ENCODE measurements around the gene OSBPL6. TPM values are rescaled to one million over a fixed set of nuclear protein-coding genes. Genes with fewer than 3 reads are reported as not detected.

The OSBPL6 gene
- total RNA-seq, 1 experiment from 2014 or later: 43.1 TPM

DNA sequence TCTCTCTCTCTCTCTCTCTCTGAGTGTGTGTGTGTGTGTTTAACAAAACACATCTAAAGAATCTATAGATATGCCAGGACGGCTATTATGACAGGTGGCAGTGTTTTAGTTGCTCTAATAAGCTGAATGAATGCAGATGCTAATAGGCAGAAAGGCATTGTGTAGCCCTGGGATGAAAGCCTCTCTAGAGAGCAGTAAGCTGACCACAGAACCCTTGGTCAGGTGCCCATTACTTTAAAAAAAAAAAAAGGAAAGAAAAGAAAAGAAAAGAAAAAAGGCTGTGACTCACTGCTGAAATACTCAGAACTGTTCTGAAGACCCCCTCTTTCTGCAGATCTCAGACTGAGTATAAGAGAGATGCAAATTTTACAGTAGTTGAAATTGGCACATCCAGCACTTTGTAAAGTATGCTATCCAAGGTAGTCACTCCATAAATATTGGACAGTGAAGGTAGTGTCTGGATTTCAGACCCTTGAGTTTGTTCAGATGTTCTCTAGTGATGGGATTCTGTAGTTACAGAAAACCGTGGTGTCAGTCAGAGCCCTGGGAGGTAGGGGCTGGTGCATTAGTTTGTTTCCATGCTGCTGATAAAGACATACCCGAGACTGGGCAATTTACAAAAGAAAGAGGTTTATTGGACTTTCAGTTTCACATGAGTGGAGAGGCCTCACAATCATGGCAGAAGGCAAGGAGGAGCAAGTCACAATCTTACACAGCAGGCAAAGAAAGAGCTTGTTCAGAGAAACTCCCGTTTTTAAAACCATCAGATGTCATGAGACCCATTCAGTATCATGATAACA, 30.9 kb downstream of the OSBPL6 start:
- TF ChIP-seq, protein P1, sequence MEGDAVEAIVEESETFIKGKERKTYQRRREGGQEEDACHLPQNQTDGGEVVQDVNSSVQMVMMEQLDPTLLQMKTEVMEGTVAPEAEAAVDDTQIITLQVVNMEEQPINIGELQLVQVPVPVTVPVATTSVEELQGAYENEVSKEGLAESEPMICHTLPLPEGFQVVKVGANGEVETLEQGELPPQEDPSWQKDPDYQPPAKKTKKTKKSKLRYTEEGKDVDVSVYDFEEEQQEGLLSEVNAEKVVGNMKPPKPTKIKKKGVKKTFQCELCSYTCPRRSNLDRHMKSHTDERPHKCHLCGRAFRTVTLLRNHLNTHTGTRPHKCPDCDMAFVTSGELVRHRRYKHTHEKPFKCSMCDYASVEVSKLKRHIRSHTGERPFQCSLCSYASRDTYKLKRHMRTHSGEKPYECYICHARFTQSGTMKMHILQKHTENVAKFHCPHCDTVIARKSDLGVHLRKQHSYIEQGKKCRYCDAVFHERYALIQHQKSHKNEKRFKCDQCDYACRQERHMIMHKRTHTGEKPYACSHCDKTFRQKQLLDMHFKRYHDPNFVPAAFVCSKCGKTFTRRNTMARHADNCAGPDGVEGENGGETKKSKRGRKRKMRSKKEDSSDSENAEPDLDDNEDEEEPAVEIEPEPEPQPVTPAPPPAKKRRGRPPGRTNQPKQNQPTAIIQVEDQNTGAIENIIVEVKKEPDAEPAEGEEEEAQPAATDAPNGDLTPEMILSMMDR (IDR thresholded peaks at IDR 0.05; ENCODE audit: unreplicated experiment): no peak
- ChIA-PET CTCF (interaction anchor here (0.6 kb wide), 1 partner anchor 89 kb away, joined by 3 read pairs; no protein-coding TSS in a partner anchor), POLR2A (interaction anchor here (1.4 kb wide), 1 partner anchor 16 kb away, joined by 4 read pairs; no protein-coding TSS in a partner anchor)
- BruUV-seq (replicated peaks): no TSS peak
- Mint-ChIP-seq H3K4me1 (ENCODE audit: insufficient read depth, unreplicated experiment) (peaks cover 20% of the 10 kb centered on the region), H3K36me3 (ENCODE audit: insufficient read depth, unreplicated experiment) (no peaks in the 10 kb centered on the region), H3K4me3 (ENCODE audit: unreplicated experiment) (no peak overlapping the region), H3K9me3 (ENCODE audit: unreplicated experiment) (no peaks in the 10 kb centered on the region), H3K27me3 (ENCODE audit: insufficient read depth, unreplicated experiment) (no peaks in the 10 kb centered on the region), H3K27ac (ENCODE audit: low read depth, unreplicated experiment) (no peak overlapping the region)
- no peak for DNase-seq (ENCODE audit: unreplicated experiment)
- intact Hi-C loops (cut with micrococcal nuclease): no loop called here

DNA sequence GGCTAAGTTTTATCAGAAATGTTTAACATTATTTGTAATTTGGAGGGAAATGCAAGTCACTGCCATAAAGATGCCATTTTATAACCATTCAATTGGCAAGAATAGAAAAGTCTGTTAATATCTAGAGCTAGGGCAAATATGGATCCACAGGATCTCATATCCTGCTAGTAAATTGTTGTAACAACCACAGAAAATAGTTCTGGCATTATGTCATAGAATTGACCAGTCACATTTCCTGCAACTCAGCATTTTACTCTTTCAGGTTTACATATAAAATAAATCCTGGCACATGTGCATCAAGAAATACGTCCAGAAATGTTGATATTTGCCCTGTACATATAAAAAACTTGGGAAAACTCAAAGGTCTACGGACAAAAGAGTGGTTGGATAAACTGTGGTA, 32.9 kb downstream of the OSBPL6 start:
- Mint-ChIP-seq H3K36me3 (ENCODE audit: insufficient read depth, unreplicated experiment) (no peaks in the 10 kb centered on the region), H3K27me3 (ENCODE audit: insufficient read depth, unreplicated experiment) (no peaks in the 10 kb centered on the region), H3K4me1 (ENCODE audit: insufficient read depth, unreplicated experiment) (peaks cover 23% of the 10 kb centered on the region), H3K4me3 (ENCODE audit: unreplicated experiment) (no peak overlapping the region), H3K9me3 (ENCODE audit: unreplicated experiment) (no peaks in the 10 kb centered on the region), H3K27ac (ENCODE audit: low read depth, unreplicated experiment) (no peak overlapping the region)
- ChIA-PET CTCF (interaction anchor here (1.2 kb wide), 1 partner anchor 32 kb away, joined by 3 read pairs; no protein-coding TSS in a partner anchor), POLR2A (no interaction called here)
- intact Hi-C loops (cut with micrococcal nuclease): no loop called here
- DNase-seq (ENCODE audit: unreplicated experiment): no peak
- TF ChIP-seq, protein P1 (IDR thresholded peaks at IDR 0.05; ENCODE audit: unreplicated experiment): no peak
- BruUV-seq (replicated peaks): no TSS peak

DNA sequence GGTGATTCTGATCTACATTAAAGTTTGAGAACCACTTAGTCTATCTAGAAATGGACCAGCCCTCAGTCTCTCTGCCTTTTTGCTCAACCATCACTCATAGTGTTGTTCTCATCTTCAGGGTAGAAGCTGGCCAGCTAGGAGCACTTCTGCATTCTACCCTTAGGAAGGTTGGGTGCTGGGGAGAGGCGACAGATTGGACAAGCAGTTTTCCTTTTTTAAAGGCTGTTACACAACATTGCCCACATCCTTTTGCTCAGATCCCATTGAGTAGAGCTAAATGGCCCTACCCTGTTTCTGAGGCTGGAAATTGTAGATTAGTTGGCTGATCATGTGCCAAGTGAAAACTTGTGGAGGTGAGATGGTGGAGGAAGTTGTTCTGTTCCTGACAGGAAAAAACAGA, 35.6 kb downstream of the OSBPL6 start:
- ChIA-PET CTCF (interaction anchor here (0.9 kb wide), 1 partner anchor 21 kb away, joined by 3 read pairs; no protein-coding TSS in a partner anchor), POLR2A (interaction anchor here (0.6 to 1.1 kb wide), 7 partner anchors 31 to 814 kb away, joined by 3 to 6 read pairs (median 3); no protein-coding TSS in a partner anchor)
- peak; percentile 27 for DNase-seq (ENCODE audit: unreplicated experiment)
- Mint-ChIP-seq H3K36me3 (ENCODE audit: insufficient read depth, unreplicated experiment) (peaks cover 4% of the 10 kb centered on the region), H3K4me1 (ENCODE audit: insufficient read depth, unreplicated experiment) (peaks cover 34% of the 10 kb centered on the region), H3K9me3 (ENCODE audit: unreplicated experiment) (no peaks in the 10 kb centered on the region), H3K4me3 (ENCODE audit: unreplicated experiment) (no peak overlapping the region), H3K27ac (ENCODE audit: low read depth, unreplicated experiment) (peak overlapping the region; percentile 55), H3K27me3 (ENCODE audit: insufficient read depth, unreplicated experiment) (no peaks in the 10 kb centered on the region)
- TF ChIP-seq, protein P1 (IDR thresholded peaks at IDR 0.05; ENCODE audit: unreplicated experiment): no peak
- no TSS peak for BruUV-seq (replicated peaks)
- intact Hi-C loops (cut with micrococcal nuclease): no loop called here

DNA sequence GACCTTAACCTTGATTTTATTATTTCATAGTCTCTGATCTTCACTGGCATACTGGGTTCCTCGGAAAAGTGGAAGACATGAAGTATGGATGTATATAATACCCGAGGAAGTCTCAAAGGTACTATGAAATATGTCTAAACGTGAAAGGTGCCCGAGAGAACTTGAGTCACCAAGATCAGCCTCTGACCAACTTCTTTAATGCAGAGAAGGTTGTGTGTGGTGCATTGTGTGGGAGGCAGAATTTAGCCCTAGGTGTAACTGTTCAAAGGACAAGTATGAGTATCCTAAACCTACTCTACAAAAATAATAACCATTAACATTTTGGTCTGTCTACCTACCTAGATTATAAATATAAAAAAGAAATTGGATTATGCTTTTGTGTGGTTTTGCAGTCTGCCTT, 36.1 kb downstream of the OSBPL6 start:
- TF ChIP-seq, protein P1 (IDR thresholded peaks at IDR 0.05; ENCODE audit: unreplicated experiment): no peak
- POLR2A ChIA-PET: interaction anchor here (0.7 to 1.1 kb wide), 6 partner anchors 30 to 184 kb away, joined by 3 to 6 read pairs (median 3); no protein-coding TSS in a partner anchor
- no peaks in the 10 kb centered on the region for H3K27me3 Mint-ChIP-seq (ENCODE audit: insufficient read depth, unreplicated experiment)

More for the DNA sequence above, 36.1 kb downstream of the OSBPL6 start:
- intact Hi-C loops (cut with micrococcal nuclease): no loop called here
- no peaks in the 10 kb centered on the region for H3K9me3 Mint-ChIP-seq (ENCODE audit: unreplicated experiment)
- H3K27ac Mint-ChIP-seq (ENCODE audit: low read depth, unreplicated experiment): peak overlapping the region; percentile 55
- no TSS peak for BruUV-seq (replicated peaks)
- H3K4me3 Mint-ChIP-seq (ENCODE audit: unreplicated experiment): no peak overlapping the region
- CTCF ChIA-PET: interaction anchor here (1.2 kb wide), 1 partner anchor 98 kb away, joined by 6 read pairs; no protein-coding TSS in a partner anchor
- DNase-seq (ENCODE audit: unreplicated experiment): peak; percentile 35
- peaks cover 8% of the 10 kb centered on the region for H3K36me3 Mint-ChIP-seq (ENCODE audit: insufficient read depth, unreplicated experiment)
- peaks cover 34% of the 10 kb centered on the region for H3K4me1 Mint-ChIP-seq (ENCODE audit: insufficient read depth, unreplicated experiment)

Data from MCF 10A (cell line).